ENCODE results near the gene NCOA6. TPM values are rescaled to one million over a fixed set of nuclear protein-coding genes. Genes with fewer than 3 reads are reported as not detected.

Gene NCOA6
- total and polyA plus RNA-seq, 2 donors (not counting 1 experiment from before 2014, with no cell fraction given), result 8.1 to 12.0 TPM

DNA sequence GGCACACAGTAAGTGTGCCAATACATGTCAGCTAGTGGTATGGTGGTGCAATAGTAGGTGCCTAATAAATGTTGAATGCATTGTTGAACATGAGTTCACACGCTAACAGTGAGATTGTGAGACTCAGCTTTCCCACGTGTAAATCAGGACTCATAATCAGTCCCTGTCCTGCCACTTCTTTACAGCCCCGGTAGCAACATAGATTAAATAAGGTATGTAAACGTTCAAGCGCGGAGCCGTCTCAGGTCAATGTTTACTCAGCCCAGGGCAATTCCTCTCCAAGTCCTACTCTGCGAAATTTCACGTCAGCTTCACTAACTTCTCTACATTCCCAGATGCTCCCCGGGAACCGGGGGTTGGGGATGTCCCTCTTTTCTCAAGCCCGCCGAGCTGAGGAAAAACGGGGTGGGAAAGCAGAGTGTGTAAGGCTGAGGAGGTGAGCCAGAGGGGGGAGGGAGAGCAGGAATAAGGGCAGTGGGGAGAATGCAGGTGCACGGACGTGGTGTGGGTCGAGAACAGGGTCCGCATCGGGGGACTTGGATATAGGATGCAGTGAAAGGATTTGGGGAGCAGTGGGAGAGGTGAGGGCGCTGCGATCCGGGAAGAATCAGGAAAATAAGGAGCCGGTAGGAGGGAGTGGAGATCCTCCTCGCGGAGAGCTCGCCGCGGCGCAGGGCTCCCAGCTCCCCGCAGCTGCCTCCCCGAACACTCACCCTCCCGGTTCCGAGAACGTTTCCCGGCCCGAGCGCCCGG, 121.9 kb downstream of the NCOA6 start:
- Histone ChIP-seq H3K4me3 (replicated peaks in 1 of 4; ENCODE audit: control extremely low read depth in 1 of 4, insufficient read depth in 1 of 4, low read depth in 3 of 4, low read length in 4 of 4) (peak overlapping the region; percentile 77 to 89 (median 85)), H3K79me2 (ENCODE audit: control insufficient read depth, insufficient read depth, low read length) (no peaks in the 10 kb centered on the region), H3K36me3 (ENCODE audit: control insufficient read depth, insufficient read depth, low read length) (no peaks in the 10 kb centered on the region), H2AFZ (ENCODE audit: low read length) (peak overlapping the region; percentile 97), H4K20me1 (ENCODE audit: control insufficient read depth, extremely low read depth, insufficient read depth, low read length) (no peaks in the 10 kb centered on the region), H3K4me1 (ENCODE audit: control insufficient read depth, extremely low read depth, insufficient read depth, low read length) (peaks cover 12% of the 10 kb centered on the region), H3K9me3 (ENCODE audit: control insufficient read depth, insufficient read depth, low read depth, low read length) (no peaks in the 10 kb centered on the region), H3K4me2 (ENCODE audit: extremely low read depth, insufficient read depth, low read length) (peak overlapping the region; percentile 100), H3K9ac (ENCODE audit: insufficient read depth, low read length) (peak overlapping the region; percentile 97), H3K27me3 (ENCODE audit: control insufficient read depth, insufficient read depth, low read length) (no peaks in the 10 kb centered on the region), H3K27ac (ENCODE audit: insufficient read depth, low read length) (peak overlapping the region; percentile 68)
- TF ChIP-seq EZH2 (IDR thresholded peaks at IDR 0.05; ENCODE audit: low read length, missing control alignments), result no peak
- TF ChIP-seq, protein P1, sequence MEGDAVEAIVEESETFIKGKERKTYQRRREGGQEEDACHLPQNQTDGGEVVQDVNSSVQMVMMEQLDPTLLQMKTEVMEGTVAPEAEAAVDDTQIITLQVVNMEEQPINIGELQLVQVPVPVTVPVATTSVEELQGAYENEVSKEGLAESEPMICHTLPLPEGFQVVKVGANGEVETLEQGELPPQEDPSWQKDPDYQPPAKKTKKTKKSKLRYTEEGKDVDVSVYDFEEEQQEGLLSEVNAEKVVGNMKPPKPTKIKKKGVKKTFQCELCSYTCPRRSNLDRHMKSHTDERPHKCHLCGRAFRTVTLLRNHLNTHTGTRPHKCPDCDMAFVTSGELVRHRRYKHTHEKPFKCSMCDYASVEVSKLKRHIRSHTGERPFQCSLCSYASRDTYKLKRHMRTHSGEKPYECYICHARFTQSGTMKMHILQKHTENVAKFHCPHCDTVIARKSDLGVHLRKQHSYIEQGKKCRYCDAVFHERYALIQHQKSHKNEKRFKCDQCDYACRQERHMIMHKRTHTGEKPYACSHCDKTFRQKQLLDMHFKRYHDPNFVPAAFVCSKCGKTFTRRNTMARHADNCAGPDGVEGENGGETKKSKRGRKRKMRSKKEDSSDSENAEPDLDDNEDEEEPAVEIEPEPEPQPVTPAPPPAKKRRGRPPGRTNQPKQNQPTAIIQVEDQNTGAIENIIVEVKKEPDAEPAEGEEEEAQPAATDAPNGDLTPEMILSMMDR (conservative IDR thresholded peaks at IDR 0.05 in 1 of 2, IDR thresholded peaks at IDR 0.05 in 1 of 2; ENCODE audit: low read depth in 1 of 2, low read length in 2 of 2), result no peak
- peak; percentile 18 to 22 for DNase-seq (ENCODE audit: low read depth in 2 of 2)

DNA sequence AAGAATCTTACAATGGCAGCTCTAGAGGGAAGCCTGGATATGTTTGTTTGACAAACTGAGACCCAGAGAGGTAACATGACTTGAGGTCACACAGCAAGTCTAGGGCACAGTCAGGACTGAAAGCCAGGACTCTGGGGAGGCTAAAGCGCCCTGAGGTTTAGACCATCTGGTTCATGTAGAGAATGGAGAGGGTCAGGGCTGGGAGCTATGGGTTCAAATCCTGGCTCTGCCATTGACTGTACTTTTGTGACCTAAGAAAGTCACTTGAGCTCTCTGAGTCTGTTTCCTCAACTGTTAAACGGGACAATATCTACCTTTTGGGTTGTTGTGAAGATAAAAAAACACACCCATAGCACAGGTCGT, 122.4 kb downstream of the NCOA6 start:
- no peak for TF ChIP-seq EZH2 (IDR thresholded peaks at IDR 0.05; ENCODE audit: low read length, missing control alignments)
- TF ChIP-seq, protein P1 (conservative IDR thresholded peaks at IDR 0.05 in 1 of 2, IDR thresholded peaks at IDR 0.05 in 1 of 2; ENCODE audit: low read depth in 1 of 2, low read length in 2 of 2), result no peak
- Histone ChIP-seq H3K79me2 (ENCODE audit: control insufficient read depth, insufficient read depth, low read length) (no peaks in the 10 kb centered on the region), H3K4me1 (ENCODE audit: control insufficient read depth, extremely low read depth, insufficient read depth, low read length) (peaks cover 12% of the 10 kb centered on the region), H4K20me1 (ENCODE audit: control insufficient read depth, extremely low read depth, insufficient read depth, low read length) (no peaks in the 10 kb centered on the region), H3K27me3 (ENCODE audit: control insufficient read depth, insufficient read depth, low read length) (no peaks in the 10 kb centered on the region), H3K9me3 (ENCODE audit: control insufficient read depth, insufficient read depth, low read depth, low read length) (no peaks in the 10 kb centered on the region), H3K4me2 (ENCODE audit: extremely low read depth, insufficient read depth, low read length) (peak overlapping the region; percentile 100), H2AFZ (ENCODE audit: low read length) (no peak overlapping the region), H3K36me3 (ENCODE audit: control insufficient read depth, insufficient read depth, low read length) (no peaks in the 10 kb centered on the region), H3K4me3 (replicated peaks in 1 of 4; ENCODE audit: control extremely low read depth in 1 of 4, insufficient read depth in 1 of 4, low read depth in 3 of 4, low read length in 4 of 4) (peak overlapping the region in 2 of 4 experiments; percentile 86 to 89), H3K9ac (ENCODE audit: insufficient read depth, low read length) (no peak overlapping the region), H3K27ac (ENCODE audit: insufficient read depth, low read length) (no peak overlapping the region)
- no peak for DNase-seq (ENCODE audit: low read depth in 2 of 2)

DNA sequence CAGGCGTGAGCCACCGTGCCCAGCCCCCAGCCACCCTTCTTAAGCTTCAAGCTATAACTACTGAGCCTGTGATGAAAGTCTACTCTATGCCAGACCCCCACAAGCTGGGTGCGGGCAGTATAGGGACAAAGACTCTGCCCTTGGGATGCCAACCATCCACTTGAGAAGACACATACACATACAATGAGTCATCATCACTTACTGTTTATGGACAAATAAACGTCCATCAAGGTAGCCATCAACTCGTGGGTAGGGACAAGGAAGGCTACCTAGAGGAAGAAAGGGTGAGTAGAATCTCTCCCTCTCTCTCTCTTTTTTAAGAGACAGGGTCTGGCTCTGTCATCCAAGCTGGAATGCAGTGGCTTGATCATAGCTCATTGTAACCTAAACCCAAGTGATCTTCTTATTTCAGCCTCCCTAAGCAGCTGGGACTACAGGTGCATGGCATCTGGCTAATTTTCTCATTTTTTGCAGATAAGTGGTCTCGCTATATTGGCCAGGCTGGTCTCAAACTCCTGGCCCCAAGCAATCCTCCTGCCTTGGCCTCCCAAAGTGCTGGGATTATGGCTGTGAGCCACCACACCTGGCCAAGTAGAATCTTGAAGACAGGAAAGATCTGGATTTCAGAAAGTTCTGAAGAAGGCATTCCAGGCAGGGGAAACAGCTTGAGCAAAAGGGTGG, 123.9 kb downstream of the NCOA6 start:
- Histone ChIP-seq H3K9ac (ENCODE audit: insufficient read depth, low read length) (no peak overlapping the region), H3K4me3 (replicated peaks in 1 of 4; ENCODE audit: control extremely low read depth in 1 of 4, insufficient read depth in 1 of 4, low read depth in 3 of 4, low read length in 4 of 4) (no peak overlapping the region), H3K27ac (ENCODE audit: insufficient read depth, low read length) (no peak overlapping the region), H3K4me2 (ENCODE audit: extremely low read depth, insufficient read depth, low read length) (no peak overlapping the region), H3K27me3 (ENCODE audit: control insufficient read depth, insufficient read depth, low read length) (no peaks in the 10 kb centered on the region), H3K9me3 (ENCODE audit: control insufficient read depth, insufficient read depth, low read depth, low read length) (no peaks in the 10 kb centered on the region), H2AFZ (ENCODE audit: low read length) (no peak overlapping the region), H3K4me1 (ENCODE audit: control insufficient read depth, extremely low read depth, insufficient read depth, low read length) (peaks cover 12% of the 10 kb centered on the region), H3K79me2 (ENCODE audit: control insufficient read depth, insufficient read depth, low read length) (no peaks in the 10 kb centered on the region), H4K20me1 (ENCODE audit: control insufficient read depth, extremely low read depth, insufficient read depth, low read length) (no peaks in the 10 kb centered on the region), H3K36me3 (ENCODE audit: control insufficient read depth, insufficient read depth, low read length) (no peaks in the 10 kb centered on the region)
- no peak for TF ChIP-seq EZH2 (IDR thresholded peaks at IDR 0.05; ENCODE audit: low read length, missing control alignments)
- TF ChIP-seq, protein P1 (conservative IDR thresholded peaks at IDR 0.05 in 1 of 2, IDR thresholded peaks at IDR 0.05 in 1 of 2; ENCODE audit: low read depth in 1 of 2, low read length in 2 of 2), result no peak
- no peak for DNase-seq (ENCODE audit: low read depth in 2 of 2)
